IPS-NIHi11 (cell line): ENCODE data around the gene TMEM232.

Experiments used
- DNase-seq: peaks from one replicate; pipeline ENCODE4 v3.0.0; 2012; ENCODE audit warnings: mixed read lengths, low spot score

TMEM232 gene

DNA sequence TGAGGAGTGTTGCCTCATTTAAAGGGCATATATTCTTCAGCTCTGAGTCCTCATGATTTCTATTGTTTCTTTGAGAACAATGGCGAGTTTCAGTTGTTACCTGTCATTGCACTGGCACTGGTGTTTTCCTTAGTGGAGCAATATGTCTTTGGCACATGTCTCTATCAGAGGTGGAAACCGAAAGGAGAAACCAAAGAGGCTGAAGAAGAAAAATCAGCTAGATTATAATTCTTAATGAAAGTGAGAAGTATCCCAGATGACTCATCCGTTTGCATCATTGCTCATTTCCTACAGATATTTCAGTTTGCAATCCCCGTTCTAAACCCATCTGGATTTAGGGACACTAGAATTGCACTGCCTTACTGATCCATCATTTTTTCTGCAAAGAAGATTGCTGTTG is 324.6 kb downstream of the TMEM232 start:
- no peak for DNase-seq

DNA sequence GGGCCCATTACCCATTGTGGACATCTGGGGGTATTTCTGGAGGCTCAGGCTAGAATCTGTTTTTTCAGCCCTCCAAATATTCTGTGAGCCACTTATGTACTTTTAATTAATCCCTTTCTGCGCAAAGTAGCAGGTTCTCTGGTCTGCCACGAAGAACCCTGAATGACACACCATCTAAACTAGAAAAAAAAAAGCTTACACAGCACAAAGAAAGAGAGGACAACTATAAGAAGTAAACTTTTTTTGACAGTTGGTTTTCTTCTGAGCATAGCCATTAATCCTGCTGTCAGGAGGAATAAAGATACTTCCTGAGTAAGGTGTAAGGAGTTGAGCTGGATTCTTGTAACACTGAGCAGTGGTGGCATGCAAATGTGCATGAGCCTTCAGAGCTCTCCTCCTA is 327.5 kb downstream of the TMEM232 start:
- no peak for DNase-seq

DNA sequence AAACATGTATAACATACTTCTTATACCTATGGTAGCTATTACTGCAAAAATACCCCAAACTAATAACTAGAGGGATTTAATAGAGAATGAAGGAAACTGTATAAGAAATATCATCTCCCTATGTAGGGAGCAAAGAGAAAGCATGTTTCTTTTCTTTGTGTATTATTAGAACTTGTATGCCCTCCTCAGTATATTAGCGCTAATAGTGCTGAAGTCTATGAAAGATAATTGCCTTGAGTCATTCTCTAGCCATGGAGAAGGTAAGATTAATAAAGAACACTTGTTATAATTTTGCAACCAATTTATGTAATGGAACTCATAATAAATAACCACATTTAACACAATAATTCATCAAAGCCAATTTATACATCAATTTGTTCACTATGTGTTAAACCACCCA is 329.2 kb downstream of the TMEM232 start:
- no peak for DNase-seq

DNA sequence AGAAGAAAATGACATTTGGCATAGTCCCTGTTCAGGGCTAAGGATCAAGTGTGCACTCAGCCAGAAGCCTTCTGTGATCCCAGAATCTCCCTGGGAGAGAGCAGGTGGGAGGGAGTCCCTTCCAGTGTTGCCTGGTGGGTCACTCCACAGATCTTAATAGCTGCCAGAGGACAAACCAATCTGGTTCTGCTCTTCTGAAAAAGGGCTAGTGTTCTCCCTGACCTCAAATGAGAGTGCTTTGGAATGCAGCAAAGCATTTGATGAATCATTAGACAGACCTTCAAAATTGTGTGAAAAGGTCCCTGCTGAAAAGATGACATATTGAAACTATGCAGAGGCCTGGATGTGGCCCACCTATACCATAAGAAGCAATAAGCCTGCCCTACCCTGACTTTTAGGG is 339.7 kb downstream of the TMEM232 start:
- DNase-seq = no peak

DNA sequence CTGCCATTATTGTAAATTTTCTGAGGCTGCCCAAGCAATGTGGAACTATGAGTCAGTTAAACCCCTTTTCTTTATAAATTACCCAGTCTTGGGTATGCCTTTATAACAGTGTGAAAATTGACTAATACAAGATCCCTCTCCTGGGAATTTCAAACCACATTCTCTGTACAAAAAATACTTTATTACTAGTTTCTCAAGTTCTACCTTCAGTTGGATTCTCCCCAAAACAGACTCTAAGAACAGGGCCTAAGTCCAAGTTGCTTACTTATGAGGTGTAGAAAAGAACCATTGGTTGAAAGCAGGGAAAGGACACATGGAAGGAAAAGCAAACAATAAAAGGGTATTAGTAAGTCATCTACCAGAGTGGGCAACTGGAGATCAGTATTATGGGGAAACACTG is 343.2 kb downstream of the TMEM232 start:
- DNase-seq = no peak

DNA sequence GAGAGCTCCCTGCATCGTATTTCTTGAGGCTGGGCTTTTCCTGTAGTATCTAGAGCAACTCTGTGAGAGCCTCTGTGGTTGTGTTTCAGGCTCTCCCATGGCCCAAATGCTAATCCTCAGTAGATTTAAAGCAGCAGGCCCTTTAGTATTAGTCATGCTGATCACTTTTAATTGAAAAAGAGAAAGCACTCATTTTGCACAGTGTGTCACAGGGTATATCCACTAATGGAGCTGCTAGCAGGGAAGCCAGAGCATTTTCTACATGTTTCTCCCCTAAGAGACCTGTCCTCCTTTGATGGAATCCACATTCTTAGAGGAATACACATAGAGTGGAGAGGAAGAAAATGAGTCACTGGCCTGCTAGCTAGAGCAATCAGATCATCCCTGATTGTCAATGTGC is 348.5 kb downstream of the TMEM232 start:
- DNase-seq = no peak

DNA sequence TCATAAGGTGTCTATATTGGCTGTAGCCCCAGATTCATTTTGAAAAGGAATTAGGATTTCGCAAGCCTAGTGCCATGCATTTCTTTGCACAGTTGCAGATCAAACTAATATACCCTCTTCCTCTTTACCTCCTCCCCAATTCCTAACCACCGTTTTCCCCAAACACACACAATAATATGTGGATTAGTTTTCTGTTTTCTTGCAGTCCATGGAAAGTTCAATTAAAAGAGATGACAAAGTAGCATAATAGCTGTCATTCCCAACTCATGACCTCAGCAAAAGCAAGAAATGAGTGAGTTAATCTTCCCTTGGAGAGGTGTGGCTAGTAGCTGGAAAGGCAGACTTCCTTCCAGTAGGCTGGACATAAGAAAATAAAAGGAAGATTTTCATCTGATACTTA is 349.1 kb downstream of the TMEM232 start:
- DNase-seq = no peak

DNA sequence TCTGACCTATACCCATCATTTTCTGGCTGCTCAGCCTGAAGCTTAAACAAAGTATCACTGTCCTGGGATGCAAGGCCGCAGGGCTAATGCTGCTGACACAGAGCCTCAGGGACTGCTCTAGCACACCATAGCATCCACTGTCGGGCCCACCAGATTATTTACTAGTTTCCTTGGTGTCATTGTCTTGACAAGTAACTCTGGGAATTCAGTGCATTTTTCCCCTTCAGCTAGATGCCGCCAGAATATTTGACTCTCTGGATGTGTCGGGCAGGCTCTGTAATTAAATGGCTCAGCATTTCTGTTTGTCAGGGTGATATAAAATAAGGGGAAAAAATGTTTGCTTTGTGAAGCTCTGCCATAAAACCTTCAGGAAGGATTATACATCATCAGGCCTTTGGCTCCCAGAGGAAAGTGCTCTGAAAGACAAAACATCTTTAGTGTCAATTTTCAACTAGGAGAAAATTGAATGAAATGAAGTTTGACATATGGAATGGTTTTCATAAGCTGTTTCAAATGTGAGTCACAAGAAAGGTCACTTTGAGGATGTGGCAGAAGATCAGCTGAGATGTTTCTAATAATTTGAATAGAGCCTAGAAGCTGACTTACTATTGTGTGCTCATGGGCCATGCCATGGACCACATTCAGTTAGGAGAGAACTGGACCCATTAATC is 350.1 kb downstream of the TMEM232 start:
- DNase-seq = no peak

DNA sequence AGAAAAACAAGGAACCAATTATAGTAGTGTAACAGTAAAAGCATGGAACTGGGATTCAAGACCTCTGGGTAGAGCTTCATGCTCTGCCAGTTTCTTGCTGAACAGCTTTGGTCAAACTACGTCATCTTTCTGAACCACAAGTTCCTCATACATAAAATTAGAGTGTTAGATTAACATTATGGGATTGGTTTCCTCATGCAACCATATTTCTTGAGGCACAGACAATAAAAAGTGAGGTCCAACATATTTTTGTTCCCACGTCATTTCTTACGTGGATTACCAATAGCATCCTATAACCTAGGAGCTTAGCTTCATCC is 354.8 kb downstream of the TMEM232 start:
- DNase-seq = no peak

DNA sequence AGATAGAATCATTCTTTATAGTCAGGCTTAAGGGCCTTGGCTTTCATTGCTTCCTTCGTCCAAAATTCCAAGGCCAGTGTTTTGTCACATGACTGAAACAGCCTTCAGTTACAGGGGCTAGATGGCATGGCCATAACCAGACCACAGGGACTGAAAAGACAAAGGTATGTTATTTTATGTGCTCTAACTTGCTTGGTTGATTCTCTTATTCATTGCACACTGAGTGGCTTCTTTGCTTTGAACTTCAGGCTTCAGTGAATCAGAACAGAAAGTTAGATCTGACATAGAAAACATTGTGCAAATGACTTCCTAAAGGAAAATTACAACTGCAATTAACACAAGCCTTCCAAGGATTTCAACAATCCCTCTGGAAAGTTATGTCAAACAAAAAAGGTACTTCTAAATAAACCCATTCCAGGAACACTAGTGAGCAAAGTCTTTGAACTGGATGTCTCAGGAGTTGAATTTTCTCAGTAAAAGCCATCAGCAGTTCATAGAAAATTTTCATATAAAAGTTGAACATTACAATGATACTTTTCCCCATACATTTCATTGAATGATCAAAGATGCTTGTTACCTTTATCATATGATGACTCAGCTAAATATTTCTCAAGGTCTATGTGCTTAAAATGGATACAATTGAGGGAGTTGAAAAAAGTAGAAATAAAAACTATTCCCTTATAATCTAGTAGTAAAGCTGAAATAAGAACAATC is 355.3 kb downstream of the TMEM232 start:
- no peak for DNase-seq
